Stimulated activated naive B cell treated with anti-CD40 and anti-IgM and Interleukin-4, amounts not matched to agents 10 μg/mL and 1 μg/mL and 100 μg/mL, for 72 hours (primary cell): ENCODE measurements around the gene AHI1.
A peak's percentile ranks its signal among the peaks of the same experiment; 100 is the strongest.
"Not testable (repeated sequence)": the region's sequence is repeated elsewhere in the genome, so short reads cannot be mapped to it uniquely, and the experiment has no call there.

Experiments used
- ATAC-seq, 2 donors: fragments of 150-1000 bp; cut with Tn5 transposase; replicated peaks; 2 replicates each; pipeline ENCODE4 v1.10.0; 2021; ENCODE audit warnings: moderate library complexity in 1 of 2
- DNase-seq: peaks from one replicate; pipeline ENCODE4 v3.0.0; 2021
- H3K27ac Mint-ChIP-seq: one replicate; pipeline ENCODE4 v1.8.0; 2022; ENCODE audit warnings: mild to moderate bottlenecking, mixed read lengths
- H3K27me3 Mint-ChIP-seq, 2 donors: one replicate each; pipeline ENCODE4 v1.8.0; 2022; ENCODE audit warnings: mixed read lengths in 2 of 2
- H3K36me3 Mint-ChIP-seq, 2 donors: one replicate each; pipeline ENCODE4 v1.8.0; 2022; ENCODE audit warnings: mixed read lengths in 2 of 2, mild to moderate bottlenecking in 1 of 2
- H3K4me1 Mint-ChIP-seq, 2 donors: one replicate each; pipeline ENCODE4 v1.8.0; 2022; ENCODE audit warnings: mixed read lengths in 2 of 2, mild to moderate bottlenecking in 1 of 2
- H3K4me3 Mint-ChIP-seq, 2 donors: one replicate each; pipeline ENCODE4 v1.8.0; 2022; ENCODE audit warnings: mild to moderate bottlenecking in 2 of 2, mixed read lengths in 2 of 2, moderate library complexity in 1 of 2
- H3K9me3 Mint-ChIP-seq, 2 donors: one replicate each; pipeline ENCODE4 v1.8.0; 2022; ENCODE audit warnings: mixed read lengths in 2 of 2, mild to moderate bottlenecking in 1 of 2

AHI1 gene

DNA sequence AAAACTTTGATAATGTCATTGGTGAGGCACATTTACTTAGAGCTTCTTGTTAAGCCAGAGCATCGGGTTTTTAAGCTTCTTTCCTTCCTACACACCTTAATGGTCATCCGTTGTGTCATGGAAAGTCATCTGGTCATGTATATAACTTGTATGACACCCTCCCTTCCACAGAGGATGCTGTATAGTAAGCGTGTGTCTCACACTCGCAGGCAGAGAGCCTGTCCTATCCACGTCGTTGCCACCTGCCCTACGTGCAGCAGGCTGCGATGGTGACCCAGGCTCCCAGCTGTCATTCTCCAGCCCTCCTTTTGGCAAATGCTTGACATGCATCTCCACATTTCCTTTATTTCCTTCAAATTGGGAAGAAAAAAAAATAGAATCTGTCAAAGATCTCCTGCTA lies 230.9 kb downstream of the AHI1 start:
- DNase-seq (no peak), ATAC-seq (peak; percentile 36 to 47)
- H3K4me3 Mint-ChIP-seq, result peak overlapping the region in 1 of 2 donors; percentile 16
- H3K36me3 Mint-ChIP-seq, result peaks cover 0 to 3% of the 10 kb centered on the region in 2 donors
- H3K27me3 Mint-ChIP-seq, result no peaks in the 10 kb centered on the region
- no peaks in the 10 kb centered on the region for H3K9me3 Mint-ChIP-seq
- H3K27ac Mint-ChIP-seq, result peak overlapping the region; percentile 80
- peaks cover 37 to 68% of the 10 kb centered on the region in 2 donors for H3K4me1 Mint-ChIP-seq

DNA sequence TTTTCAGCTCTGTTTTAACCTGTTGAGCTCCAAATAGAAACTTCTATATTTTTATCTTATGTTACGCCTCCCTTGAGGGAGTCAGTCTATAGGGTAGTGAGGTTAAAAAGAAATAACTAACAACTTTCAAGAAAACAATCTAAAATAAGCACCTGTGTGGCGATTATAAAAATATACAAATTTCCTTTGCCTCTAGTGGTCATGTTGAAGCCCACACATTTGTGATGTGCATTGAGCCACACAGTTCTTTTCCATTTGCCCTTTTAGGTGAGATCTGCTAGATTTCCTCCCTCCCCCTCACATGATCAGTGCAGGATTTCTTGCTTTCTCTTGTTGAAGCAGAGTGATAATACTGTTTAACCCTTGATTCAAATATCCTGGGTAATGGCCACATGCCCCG lies 232.3 kb downstream of the AHI1 start:
- Mint-ChIP-seq H3K4me3 (peak overlapping the region in 1 of 2 donors; percentile 30), H3K27ac (peak overlapping the region; percentile 70), H3K36me3 (peaks cover 0 to 3% of the 10 kb centered on the region in 2 donors), H3K9me3 (no peaks in the 10 kb centered on the region), H3K4me1 (peaks cover 32 to 59% of the 10 kb centered on the region in 2 donors), H3K27me3 (no peaks in the 10 kb centered on the region)
- peak; percentile 66 to 76 for ATAC-seq
- no peak for DNase-seq

DNA sequence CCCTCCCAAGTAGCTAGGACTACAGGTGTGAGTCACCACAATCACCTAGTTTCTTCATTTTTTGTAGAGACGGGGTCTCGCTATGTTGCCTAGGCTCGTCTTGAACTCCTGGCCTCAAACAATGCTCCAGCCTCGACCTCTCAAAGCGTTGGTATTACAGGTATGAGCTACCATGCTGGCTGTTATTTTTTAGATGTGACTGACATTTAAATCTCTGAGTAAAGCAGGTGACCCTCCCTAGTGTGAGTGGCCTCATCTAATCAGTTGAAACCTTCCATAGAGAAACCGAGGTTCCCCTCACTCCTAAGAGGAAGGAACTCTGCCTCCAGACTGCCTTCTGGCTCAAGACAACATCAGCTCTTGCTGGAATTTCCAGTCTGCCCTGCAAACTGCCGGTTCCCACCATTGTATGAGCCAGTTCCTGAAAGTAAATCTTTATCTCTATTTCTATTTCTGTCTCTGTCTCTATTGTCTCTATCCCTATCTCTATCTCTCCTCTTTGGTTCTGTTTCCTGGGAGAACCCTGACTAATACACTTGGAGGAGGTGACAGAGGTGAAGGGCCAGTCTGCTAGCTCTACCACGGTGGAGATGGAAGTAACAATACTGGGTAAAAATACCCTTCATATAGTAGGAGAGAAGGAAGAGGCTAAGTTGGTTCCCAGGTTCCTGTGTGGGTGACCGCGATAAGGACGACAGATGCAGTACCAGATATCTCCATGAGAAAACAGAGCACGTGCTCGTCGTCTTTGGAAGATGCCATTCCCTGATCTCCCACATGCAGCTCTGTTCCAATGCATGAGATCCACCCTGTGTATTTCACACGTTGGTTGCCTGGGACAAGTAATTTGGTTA lies 235.4 kb downstream of the AHI1 start:
- H3K9me3 Mint-ChIP-seq, result no peaks in the 10 kb centered on the region
- peaks cover 18 to 28% of the 10 kb centered on the region in 2 donors for H3K4me1 Mint-ChIP-seq
- H3K4me3 Mint-ChIP-seq, result no peak overlapping the region
- DNase-seq (no peak), ATAC-seq (no peak)
- peaks cover 0 to 3% of the 10 kb centered on the region in 2 donors for H3K36me3 Mint-ChIP-seq
- no peak overlapping the region for H3K27ac Mint-ChIP-seq
- peaks cover 4 to 6% of the 10 kb centered on the region in 2 donors for H3K27me3 Mint-ChIP-seq

DNA sequence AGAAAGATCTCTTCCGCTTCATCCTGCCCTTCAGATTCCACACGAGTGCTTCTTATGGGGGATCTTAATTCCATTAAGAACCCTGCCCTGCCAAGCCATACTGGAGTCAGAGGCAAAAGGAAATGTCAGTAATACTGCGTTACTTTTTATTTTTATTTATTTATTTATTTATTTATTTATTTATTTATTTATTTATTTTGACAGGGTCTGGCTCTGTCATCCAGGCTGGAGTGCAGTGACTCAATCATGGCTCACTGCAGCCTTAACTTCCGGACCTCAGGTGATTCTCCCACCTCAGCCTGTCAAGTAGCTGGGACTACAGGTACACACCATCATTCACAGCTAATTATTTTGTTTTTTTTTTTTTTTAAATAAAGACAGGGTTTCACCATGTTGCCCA lies 236.9 kb downstream of the AHI1 start:
- Mint-ChIP-seq H3K27ac (no peak overlapping the region), H3K27me3 (peaks cover 4 to 6% of the 10 kb centered on the region in 2 donors), H3K4me3 (no peak overlapping the region), H3K4me1 (peaks cover 7 to 13% of the 10 kb centered on the region in 2 donors), H3K9me3 (no peaks in the 10 kb centered on the region), H3K36me3 (peaks cover 0 to 3% of the 10 kb centered on the region in 2 donors)
- DNase-seq (no peak), ATAC-seq (no peak)

DNA sequence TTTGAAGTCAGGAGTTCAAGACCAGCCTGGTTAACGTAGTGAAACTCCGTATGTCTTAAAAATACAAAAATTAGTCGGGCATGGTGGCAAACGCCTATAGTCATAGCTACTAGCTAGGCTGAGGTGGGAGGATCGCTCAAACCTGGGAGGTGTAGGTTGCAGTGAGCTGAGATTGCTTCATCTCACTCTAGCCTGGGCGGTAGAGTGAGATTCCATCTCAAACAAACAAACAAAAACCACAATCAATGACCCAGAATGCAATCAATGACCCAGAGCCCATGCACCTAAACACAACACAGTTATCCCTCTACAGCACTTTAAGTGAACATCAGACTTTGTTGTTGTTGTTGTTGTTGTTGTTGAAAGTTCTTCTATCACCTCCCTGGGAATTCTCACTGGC lies 238.6 kb downstream of the AHI1 start:
- H3K36me3 Mint-ChIP-seq, result no peaks in the 10 kb centered on the region
- H3K4me3 Mint-ChIP-seq, result no peak overlapping the region
- no peak overlapping the region for H3K27ac Mint-ChIP-seq
- DNase-seq, result no peak
- H3K9me3 Mint-ChIP-seq, result no peaks in the 10 kb centered on the region
- no peaks in the 10 kb centered on the region for H3K4me1 Mint-ChIP-seq
- no peak for ATAC-seq
- H3K27me3 Mint-ChIP-seq, result peaks cover 4 to 6% of the 10 kb centered on the region in 2 donors

DNA sequence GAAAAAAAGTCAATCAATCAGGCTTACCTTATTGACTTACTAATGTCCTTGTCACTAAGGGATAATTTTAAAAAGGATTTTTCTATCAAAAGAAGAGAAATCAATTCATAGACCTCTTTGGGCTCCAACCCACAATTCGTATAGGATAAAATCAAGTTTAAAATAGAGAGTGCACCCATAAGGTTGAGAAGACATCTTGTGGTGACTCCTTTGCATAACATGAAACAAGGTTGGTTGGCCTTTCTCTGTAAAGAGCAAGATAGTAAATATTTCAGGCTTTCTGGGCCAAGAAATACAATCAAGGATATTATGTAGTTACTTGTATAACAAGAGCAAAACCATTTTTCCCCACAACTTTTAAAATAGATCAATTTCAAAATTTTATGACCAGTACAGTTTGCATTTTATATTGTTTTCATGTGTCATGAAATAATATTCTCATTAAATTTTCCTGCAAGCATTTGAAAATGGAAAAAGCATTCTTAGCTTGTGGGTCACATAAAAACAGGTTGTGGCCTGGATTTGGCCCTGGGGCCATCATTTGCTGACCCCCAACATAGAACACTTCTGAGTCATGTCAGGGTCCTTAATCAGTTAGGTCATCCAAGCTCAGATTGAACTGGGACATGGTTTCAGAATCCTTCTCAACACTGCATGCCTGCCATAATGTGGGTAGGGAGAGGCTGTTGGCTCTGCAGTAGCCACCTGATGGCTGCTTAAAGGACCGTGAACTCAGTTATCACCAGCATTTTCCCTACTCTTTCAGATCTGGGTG lies 239.7 kb downstream of the AHI1 start:
- DNase-seq (no peak), ATAC-seq (no peak)
- Mint-ChIP-seq H3K4me3 (no peak overlapping the region), H3K4me1 (no peaks in the 10 kb centered on the region), H3K9me3 (no peaks in the 10 kb centered on the region), H3K27ac (no peak overlapping the region), H3K27me3 (peaks cover 4 to 6% of the 10 kb centered on the region in 2 donors), H3K36me3 (no peaks in the 10 kb centered on the region)

DNA sequence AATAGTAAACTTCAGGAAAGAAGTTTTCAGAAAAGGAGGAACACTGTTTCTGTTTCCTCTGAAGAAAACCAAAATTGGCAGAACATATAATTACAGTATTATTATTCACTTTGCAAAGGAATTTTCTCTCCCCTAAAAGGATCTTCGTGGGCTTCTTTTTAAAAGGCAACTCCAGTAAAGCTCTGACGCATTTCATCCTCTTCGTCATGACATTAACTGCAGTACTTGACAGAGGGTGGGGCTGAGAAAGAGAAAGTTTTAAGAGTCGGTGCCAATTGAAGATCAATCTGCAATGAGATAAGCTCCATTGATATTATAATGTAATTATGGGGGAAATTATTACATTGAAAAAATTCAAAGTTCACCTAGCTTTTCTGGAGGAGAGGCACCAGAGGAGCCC lies 240.7 kb downstream of the AHI1 start:
- H3K27me3 Mint-ChIP-seq, result peaks cover 4 to 6% of the 10 kb centered on the region in 2 donors
- H3K36me3 Mint-ChIP-seq, result no peaks in the 10 kb centered on the region
- no peak overlapping the region for H3K27ac Mint-ChIP-seq
- DNase-seq (no peak), ATAC-seq (no peak)
- H3K4me1 Mint-ChIP-seq, result no peaks in the 10 kb centered on the region
- H3K4me3 Mint-ChIP-seq, result no peak overlapping the region
- H3K9me3 Mint-ChIP-seq, result no peaks in the 10 kb centered on the region

DNA sequence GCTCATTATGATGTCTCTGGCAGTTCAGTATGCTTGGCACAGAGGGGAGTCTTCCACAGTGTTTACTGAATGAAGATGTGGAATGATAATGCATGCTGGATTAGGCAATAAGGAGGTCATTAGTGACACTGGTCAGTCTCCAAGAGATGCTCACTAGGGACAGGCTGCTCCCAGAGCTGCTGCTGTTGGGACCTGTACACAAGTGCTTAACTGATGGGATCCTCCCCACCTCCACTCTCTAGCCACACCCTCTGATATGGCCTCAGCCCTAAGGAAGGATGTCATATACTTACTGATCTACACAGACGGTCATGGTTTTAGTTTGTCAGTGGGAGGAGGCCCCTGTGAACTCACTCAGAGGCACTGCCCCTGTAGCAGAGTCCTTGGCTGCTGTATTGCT lies 243.1 kb downstream of the AHI1 start:
- no peaks in the 10 kb centered on the region for H3K9me3 Mint-ChIP-seq
- no peak overlapping the region for H3K27ac Mint-ChIP-seq
- no peaks in the 10 kb centered on the region for H3K27me3 Mint-ChIP-seq
- no peaks in the 10 kb centered on the region for H3K36me3 Mint-ChIP-seq
- H3K4me1 Mint-ChIP-seq, result peaks cover 14 to 17% of the 10 kb centered on the region in 2 donors
- no peak overlapping the region for H3K4me3 Mint-ChIP-seq
- ATAC-seq (no peak), DNase-seq (no peak)

DNA sequence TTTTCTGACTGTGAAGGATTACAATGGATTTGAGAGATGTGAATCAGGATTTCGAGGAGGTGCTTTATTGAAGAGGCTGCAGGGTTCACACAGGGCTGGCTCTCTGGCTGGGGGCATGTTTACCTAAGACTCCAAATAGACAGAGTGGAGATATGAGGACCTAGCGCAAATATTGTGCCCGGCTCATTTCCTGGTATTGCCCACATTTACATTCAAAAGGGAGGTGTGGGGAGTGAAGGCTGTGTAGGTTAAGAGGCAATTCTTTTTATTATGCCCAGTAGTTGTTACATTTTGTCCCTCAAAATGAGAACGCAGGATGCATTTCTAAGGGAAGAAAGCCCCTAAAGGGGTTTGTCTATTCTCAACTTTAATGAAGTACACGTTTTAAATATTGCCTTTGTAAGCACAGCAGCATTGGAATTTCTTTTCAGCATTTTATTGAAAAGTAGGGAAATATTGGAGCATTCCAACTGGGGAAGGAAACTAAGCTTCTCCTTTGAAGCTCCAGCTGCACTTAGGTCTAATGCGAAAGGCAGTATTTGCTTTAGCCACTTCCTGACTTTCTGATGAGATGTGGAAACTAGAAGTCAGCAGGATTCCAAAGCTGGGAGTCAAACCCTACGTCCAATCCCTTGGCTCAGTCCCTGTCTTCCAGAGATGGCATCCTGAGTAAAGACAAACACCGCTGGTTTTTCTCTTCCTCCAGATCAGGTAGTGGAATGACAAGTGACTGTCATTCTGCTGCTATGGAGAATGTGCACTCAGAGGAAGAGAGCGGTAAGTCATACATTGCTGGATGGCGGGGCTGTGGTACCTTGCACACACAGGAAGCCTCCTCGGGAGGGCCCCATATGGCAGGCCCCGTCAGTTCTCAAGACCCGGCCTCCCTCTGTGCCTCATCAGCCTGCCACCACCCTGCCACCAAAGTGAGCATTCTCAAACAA lies 245.8 kb downstream of the AHI1 start:
- ATAC-seq, result peak; percentile 33 to 55
- no peaks in the 10 kb centered on the region for H3K9me3 Mint-ChIP-seq
- H3K4me3 Mint-ChIP-seq, result no peak overlapping the region
- no peak for DNase-seq
- H3K27me3 Mint-ChIP-seq, result no peaks in the 10 kb centered on the region
- H3K27ac Mint-ChIP-seq, result no peak overlapping the region
- H3K4me1 Mint-ChIP-seq, result peaks cover 17 to 18% of the 10 kb centered on the region in 2 donors
- no peaks in the 10 kb centered on the region for H3K36me3 Mint-ChIP-seq

DNA sequence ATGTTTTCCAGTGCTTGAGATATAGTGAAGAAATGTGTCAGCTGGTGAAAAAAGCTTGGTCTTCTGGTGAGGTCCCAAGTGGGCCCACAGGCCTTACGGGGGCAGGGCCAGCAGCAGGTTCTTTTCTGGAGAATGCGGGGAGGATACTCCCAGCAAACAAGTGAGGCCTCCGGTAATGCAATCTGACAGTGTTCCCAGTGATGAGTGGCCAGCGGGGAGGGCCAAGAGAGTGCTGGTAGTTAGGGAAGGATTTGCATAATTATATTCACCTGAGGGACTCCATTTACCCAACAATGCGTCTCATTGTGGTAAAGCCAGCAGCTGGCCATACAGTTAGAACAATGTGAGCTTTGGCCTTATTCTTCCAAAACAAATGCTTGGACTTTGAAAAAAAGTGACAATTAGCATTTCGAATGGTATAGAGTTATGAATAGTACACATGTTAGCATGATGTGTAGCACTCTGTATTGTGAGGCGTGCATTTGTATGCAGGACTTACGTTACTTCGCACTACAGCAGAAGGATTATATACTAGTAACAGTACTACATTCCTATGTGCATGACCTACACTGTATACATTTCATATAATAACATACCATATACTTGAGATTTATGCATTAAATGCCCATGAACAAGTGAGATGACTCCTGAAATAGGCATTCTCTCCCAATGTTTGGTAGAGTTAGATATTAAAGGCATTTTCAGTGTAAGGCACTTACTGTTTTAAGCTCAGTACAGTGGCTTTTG lies 246.6 kb downstream of the AHI1 start:
- no peaks in the 10 kb centered on the region for H3K9me3 Mint-ChIP-seq
- no peak for ATAC-seq
- no peak overlapping the region for H3K4me3 Mint-ChIP-seq
- no peak for DNase-seq
- no peaks in the 10 kb centered on the region for H3K36me3 Mint-ChIP-seq
- H3K27me3 Mint-ChIP-seq, result no peaks in the 10 kb centered on the region
- peaks cover 17 to 18% of the 10 kb centered on the region in 2 donors for H3K4me1 Mint-ChIP-seq
- no peak overlapping the region for H3K27ac Mint-ChIP-seq

DNA sequence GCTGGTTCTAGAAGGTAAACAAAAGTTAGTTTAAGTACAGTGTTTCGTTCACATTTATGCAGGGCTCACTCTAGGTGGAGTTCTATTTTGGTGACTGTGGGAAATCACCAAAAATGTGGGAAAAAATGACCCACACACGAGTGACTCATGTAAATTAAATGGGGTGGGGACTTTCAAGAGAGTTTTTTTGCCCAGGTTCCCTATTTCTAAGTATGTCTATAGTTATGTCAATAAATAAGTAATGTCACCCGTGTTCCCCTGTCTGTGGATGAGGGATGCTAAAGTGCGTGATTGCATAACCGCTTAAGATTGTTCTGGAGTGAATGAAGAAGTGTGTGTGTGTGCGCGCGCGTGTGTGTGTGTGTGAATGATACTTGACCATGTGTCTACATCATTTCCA lies 247.3 kb downstream of the AHI1 start:
- DNase-seq (no peak), ATAC-seq (peak; percentile 71 to 79)
- no peak overlapping the region for H3K27ac Mint-ChIP-seq
- H3K4me1 Mint-ChIP-seq, result peaks cover 17 to 18% of the 10 kb centered on the region in 2 donors
- H3K9me3 Mint-ChIP-seq, result no peaks in the 10 kb centered on the region
- H3K36me3 Mint-ChIP-seq, result no peaks in the 10 kb centered on the region
- no peaks in the 10 kb centered on the region for H3K27me3 Mint-ChIP-seq
- peak overlapping the region in 1 of 2 donors; percentile 2 for H3K4me3 Mint-ChIP-seq

DNA sequence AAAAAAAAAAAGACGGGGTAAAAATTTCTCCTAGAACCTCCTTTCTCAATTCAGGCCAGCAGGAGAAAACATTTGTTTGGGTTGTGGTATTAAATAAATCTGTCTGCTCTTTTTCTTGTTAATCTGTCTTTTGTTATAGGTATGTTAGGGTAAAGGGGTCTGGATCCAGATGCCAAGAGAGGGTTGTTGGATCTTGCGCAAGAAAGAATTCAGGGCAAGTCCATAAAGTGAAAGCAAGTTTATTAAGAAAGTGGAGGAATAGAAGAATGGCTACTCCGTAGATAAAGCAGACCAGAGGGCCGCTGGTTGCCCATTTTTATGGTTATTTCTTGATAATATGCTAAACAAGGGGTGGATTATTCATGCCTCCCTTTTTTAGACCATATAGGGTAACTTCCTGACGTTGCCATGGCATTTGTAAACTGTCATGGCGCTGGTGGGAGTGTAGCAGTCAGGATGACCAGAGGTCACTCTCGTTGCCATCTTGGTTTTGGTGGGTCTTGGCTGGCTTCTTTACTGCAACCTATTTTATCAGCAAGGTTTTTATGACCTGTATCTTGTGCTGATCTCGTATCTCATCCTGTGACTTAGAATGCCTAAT lies 251.0 kb downstream of the AHI1 start:
- ATAC-seq, H3K9me3 Mint-ChIP-seq, H3K4me3 Mint-ChIP-seq, H3K36me3 Mint-ChIP-seq, DNase-seq, H3K27me3 Mint-ChIP-seq, H3K27ac Mint-ChIP-seq: not testable (repeated sequence)
- H3K4me1 Mint-ChIP-seq, result peaks cover 17% of the 10 kb centered on the region in 2 donors

DNA sequence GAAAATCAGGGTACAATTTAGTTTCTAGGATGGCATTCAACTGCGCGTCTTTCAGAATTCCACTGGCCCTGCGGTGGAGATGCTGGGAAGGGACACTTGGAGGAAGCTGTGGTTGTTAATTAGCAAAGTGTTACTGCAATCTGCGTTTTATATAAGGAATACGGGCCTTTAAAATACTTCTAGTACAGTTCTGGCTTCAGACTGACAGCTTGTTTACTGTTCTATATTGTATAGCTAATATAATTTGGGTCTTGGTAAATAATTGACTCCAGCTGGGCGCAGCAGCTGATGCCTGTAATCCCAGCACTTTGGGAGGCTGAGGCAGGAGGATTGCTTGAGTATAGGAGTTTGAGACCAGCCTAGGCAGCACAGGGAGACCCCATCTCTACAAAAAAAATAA lies 252.7 kb downstream of the AHI1 start:
- Mint-ChIP-seq H3K4me1 (peaks cover 4 to 6% of the 10 kb centered on the region in 2 donors), H3K36me3 (no peaks in the 10 kb centered on the region), H3K4me3 (no peak overlapping the region), H3K9me3 (peaks cover 0 to 2% of the 10 kb centered on the region in 2 donors), H3K27me3 (no peaks in the 10 kb centered on the region), H3K27ac (no peak overlapping the region)
- DNase-seq (no peak), ATAC-seq (no peak)
